Activated CD4-positive, alpha-beta T cell treated with anti-CD3 and anti-CD28 coated beads, Interleukin-2, amount 50 U/mL, for 16 hours (primary cell): Measurements from ENCODE around the gene RTEL1.
"Not testable (repeated sequence)": the region's sequence is repeated elsewhere in the genome, so short reads cannot be mapped to it uniquely, and the experiment has no call there.

Experiments
- DNase-seq: peaks from one replicate; pipeline ENCODE4 v3.0.0-alpha.2; 2020

RTEL1 gene

GRCh38 chr20:63652192-63652980 lies 5.7 kb upstream of the RTEL1 start:
- DNase-seq = no peak

DNA sequence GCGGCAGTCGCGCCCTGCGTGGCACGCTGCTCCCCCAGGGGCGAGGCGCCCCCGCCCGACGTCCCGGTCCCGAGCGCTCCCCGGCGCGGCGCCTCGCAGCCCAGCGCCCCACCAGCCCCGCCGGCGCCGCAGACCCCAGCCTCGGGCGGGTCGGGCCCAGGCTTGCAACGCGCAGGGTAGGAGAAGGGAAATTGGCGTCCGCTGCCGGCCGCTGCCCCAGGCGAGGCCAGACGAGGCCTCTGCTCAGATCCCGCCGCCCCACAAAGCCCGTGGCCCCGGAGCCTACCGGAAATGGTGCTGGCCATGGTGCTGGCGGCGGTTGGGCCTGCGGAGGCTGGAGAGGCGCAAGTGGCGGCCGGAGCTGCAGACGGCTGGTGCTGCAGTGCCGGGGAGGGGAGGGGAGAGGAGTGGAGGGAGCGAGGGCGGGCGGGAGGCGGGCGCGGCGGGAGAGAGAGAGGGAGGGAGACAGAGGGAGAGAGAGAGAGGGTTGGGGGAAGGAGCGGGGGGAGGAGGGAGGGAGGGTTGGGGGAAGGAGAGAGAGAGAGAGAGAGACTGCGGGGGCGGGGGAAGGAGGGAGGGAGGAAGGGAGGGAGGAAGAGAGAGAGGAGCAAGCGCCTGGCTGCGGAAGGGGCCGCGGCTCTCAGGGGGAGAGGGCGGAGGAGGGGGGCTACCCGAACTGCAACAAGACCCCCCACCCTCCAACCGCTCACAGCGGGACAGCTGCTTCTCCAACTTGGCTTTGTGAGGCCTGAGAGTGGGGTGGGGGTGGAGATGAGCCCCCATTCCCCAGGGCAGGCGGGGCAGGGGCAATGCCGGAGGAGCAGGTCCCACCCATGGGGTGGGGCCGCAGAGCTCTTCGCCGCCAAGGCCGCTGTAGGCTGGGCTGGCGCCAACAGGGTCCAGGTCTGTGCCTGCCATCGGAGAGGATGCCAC lies 4.8 kb upstream of the RTEL1 start, which contains the start of gene STMN3:
Gene STMN3, minus strand, starts transcription at position 384 of the 933 bp plus-strand sequence. Its CDS starts 79 bp downstream, at position 305.
- peak; percentile 52 for DNase-seq

- DNase-seq = no peak
These were observed 4.0 kb upstream of the RTEL1 start for GRCh38 chr20:63653974-63654668.

DNA sequence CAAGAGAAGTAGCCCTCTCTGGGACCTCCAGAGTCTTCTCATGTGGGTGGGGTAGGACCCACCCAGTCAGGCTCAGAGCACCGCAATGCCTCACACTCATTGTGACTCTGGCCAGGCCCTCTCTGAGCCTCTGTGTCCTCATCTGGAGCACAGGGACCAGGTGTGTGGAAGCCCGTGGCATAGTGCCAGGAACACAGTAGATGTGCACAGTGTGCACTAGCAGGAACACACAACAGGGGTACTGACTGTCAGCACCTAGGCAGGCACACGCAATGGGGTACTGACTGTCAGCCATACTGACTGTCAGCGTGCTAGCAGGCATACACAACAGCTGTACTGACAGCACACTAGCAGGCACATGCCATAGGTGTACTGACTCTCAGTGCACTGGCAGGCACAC lies 2.9 kb upstream of the RTEL1 start:
- no peak for DNase-seq

DNA sequence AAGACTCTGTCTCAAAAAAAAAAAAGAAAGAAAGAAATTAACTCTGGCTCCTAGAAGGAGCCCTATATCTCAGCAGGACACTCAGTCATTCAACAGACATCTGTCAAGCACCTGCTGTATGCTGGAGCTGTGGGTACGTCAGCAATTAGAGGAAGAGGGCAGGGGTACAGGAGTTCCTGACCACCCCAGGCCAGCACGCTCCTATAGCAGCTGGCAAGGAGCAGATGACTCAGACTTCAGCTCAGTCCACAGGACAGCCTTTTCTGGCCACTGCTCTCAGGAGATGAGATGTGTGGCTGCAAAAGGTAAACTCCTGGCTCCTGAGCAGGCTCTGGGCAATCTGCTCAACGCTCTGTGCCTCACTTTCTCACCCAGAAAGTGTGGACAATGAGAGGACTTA lies 1.7 kb upstream of the RTEL1 start:
- DNase-seq = no peak

GRCh38 chr20:63657260-63657936 lies 714 bp upstream of the RTEL1 start:
- no peak for DNase-seq

DNA sequence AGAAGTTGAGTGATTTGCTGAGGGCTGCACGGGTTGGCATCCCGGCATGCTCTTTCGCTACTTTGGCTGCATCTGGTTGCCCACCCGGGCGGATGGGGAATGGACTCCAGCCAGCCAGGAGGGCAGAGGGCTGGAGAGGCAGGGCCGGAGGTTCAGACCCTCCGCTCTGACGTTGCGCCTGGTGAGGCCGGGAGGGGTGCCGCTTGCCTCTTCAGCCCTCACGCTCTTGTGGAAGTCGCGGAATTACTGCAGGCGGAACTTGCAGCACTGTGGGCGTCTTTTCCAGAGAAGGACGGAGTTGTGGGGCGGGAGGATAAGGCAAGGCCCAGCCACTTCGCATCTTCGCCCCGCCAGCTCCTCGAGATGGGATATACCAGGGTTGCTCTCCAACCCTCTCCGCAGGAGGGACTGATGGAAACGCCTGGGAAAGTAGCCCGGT lies 656 bp downstream of the RTEL1 start:
- DNase-seq = peak; percentile 28

- no peak for DNase-seq
These were observed 1.3 kb downstream of the RTEL1 start for GRCh38 chr20:63659370-63659769.

GRCh38 chr20:63660174-63660573 lies 2.1 kb downstream of the RTEL1 start:
- DNase-seq = not testable (repeated sequence)

DNA sequence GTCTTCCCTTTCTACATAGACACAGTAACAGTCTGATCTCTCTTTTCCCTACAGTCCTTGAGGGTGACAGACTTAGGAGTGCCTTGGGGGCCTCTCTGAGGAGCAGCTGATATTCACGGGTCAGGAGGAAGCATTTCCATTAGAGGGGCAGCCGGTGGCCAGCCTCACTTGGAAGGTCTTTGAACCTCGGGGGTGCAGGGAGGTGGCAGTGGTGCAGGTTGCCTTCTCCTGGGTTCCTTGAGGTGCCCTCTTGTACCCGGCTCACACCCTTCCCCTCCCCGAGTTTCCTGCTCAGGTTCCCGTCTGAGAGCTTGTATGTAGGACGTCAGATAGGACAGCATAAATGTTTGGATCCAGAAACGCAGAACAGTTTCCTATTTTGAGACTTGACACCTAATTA lies 2.5 kb downstream of the RTEL1 start:
- no peak for DNase-seq

DNA sequence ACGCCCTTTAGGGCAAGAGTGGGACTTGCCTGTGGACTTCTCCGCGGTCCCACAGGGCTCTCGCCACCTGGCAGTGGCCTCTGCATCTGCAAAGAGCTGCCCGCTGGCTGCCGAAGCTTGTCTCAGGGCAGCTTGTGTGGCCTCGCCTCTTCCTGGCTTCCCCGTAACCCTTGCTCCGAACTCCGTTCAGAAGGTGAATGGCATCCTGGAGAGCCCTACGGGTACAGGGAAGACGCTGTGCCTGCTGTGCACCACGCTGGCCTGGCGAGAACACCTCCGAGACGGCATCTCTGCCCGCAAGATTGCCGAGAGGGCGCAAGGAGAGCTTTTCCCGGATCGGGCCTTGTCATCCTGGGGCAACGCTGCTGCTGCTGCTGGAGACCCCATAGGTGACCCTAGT lies 3.0 kb downstream of the RTEL1 start:
- DNase-seq = no peak

GRCh38 chr20:63661959-63662812 lies 4.1 kb downstream of the RTEL1 start:
- no peak for DNase-seq

DNA sequence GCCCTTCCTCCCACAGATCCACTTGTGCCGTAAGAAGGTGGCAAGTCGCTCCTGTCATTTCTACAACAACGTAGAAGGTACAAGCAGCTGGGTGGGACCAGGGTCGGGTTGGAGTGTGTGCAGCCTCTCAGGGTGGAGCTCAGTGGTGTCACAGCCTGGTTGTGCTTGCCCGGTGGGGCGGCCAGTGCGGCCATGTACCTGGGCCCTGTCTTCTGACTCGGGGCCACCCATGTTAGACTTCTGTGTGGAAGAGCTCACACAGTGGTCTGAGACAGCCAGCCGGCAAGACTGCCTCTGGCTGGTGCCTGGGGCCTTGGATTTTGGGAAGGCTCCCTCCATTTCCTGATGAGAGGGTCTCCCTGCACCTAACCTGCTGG lies 4.7 kb downstream of the RTEL1 start:
- no peak for DNase-seq

DNA sequence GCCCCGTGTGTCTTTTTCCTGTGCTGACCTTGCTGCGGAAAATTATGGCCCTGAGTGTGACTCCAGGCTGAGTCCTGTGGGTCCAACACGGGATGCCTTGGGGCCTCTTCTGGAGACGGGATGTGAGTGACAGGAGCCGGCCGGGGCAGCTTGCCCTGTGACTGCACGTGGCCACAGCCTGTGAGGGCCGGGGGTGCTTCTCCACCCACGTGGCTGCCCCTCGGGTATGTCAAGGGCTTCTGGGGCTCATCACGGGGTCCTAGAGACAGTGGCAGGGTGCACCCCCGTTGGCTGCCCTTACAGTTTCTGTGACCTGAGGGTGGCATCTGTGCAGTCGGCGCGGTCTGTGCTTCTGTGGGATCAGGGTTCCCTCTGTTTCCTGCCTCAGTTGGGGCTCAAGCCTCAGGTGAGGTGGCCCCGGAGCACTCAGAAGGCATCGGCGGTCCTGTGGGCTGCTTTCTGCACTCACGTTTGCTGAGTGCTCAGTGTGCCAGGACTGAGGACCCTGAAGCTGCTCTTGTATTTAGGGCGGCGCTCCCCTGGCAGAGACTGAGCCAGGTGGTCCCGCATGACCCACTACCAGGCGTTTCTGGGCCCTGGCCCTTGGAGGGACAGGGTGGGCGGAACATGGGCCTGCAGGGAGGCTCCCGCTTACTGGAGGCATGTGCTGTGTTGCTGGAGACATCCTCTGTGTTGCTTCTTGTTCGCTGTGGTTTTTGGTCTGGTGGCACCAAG lies 5.4 kb downstream of the RTEL1 start:
- no peak for DNase-seq

GRCh38 chr20:63664143-63664851 lies 6.2 kb downstream of the RTEL1 start:
- DNase-seq = no peak

- no peak for DNase-seq
These were observed 6.9 kb downstream of the RTEL1 start for GRCh38 chr20:63664861-63665594.

- DNase-seq = no peak
These were observed 7.6 kb downstream of the RTEL1 start for GRCh38 chr20:63665708-63666107.

DNA sequence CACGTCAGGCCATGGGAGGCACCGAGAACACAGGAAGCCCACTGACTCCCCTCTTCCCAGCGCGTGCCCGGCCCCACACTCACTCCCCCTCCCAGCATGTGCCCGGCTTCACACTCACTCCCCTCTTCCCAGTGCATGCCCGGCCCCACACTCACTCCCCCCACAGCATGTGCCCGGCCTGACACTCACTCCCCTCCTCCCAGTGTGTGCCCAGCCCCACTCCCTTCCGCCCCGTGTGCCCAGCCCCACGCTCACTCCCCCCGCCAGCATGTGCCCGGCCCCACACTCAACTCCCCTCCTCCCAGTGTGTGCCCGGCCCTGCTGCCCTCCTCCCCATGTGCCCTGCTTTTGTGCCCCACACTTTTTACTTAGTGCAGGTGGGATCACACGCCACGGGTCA lies 9.7 kb downstream of the RTEL1 start:
- no peak for DNase-seq

GRCh38 chr20:63668351-63668750 lies 10.2 kb downstream of the RTEL1 start:
- no peak for DNase-seq
